GM10847 (cell line): ENCODE results near the gene GARIN5A.

Experiments used
- POLR2A ChIP-seq: IDR thresholded peaks from 2 replicates; pipeline ENCODE4 v1.6.1; 2011; ENCODE audit not compliant: insufficient read length; ENCODE audit errors: extremely low read depth

Gene GARIN5A

DNA sequence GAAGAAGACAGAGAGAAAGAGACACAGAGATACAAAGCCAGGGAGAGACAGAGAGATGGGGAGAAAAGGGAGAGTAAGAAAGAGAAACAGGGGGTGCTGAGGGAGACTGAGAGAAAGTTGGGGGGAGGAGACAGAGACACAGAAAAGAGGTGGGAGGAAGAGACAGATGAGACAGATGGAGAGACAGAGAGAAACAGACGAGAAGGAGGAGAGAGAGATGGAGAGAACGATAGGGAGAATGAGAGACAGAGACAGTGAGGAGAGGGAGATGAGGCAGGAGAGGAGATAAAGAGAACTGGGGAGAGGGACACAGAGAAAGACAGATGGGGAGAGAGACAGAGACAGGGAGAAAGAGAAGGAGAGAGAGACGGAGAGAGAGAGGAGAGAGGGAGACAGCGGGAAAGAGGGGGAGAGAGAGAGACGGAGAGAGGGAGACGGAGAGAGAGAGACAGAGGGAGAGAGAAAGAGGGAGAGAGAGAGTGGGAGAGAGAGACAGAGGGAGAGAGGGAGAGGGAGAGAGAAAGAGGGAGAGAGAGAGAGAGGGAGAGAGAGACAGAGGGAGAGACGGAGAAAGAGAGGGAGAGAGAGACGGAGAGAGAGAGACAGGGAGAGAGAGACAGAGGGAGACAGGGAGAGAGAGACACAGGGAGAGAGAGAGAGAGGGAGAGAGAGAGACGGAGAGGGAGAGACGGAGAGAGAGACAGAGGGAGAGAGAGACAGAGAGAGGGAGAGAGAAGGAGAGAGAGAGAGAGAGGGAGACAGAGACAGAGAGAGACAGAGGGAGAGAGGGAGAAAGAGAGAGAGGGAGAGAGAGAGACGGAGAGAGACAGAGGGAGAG is 21.8 kb upstream of the GARIN5A start:
- TF ChIP-seq POLR2A = no peak

GRCh38 chr19:50497022-50497405 is 20.4 kb upstream of the GARIN5A start:
- TF ChIP-seq POLR2A = no peak

DNA sequence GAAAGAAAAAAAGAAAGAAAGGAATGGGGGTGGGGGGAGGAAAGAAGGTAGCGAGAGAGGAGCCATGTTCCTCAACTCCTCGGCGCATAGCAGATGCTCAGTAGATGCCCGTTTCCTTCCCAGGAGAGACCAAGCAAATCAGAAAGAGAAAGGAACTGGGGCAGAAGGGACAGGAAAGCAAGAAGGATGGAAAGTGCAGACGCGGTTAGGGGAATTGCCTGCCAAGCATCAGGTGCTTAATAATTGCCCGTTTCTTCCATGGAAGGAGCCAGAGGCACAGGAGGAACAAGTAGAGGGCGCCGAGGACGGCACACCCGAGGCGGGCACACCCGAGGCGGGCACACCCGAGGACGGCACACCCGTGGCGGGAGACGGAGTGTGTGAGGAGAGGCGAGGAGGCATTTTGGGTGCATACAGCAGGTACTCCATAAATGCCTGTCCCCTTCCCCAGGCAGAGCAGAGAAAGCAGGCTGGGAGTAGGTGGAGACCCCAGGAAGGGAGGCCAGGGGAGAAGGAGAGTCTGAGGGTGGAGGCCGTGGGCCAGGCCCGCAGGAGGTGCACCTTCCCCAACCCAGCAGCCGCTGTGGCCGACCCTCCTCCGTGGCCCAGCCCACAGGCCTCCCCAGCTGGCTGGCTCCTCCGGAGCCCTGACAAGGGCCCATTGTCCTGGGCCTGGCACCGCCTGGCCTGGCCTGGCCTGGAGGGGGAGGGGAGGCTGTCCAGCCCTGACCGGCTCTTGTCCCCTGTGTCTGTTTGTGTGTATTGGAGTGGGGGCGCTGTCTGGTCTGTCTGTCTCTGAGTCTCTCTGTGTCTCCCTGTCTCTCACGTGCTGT is 19.8 kb upstream of the GARIN5A start:
- TF ChIP-seq POLR2A = no peak

DNA sequence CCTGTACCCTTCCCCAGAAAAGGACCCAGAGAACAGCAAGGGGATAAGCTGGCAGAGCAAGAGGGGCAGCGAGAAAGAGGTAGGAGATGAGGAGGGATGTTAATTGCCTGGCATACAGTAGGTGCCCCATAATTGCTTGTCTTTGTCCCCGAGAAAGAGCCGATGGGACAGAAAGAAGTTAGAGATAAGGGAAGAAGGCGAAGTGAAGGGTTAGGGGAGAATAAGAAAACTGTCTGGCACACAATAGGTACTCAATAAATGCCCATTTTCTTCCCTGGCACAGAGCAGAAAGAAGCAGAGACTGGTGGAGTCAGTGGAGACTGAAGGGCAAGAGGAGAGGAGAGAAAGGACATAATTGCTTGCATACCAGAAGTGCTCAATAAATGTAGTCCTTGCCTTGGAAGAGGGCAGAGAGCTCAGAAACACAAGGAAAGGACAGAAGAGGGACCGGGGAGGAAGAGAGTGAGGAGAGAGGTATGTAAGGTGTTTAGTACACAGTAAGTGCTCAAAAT is 18.4 kb upstream of the GARIN5A start:
- TF ChIP-seq POLR2A = no peak

- no peak for TF ChIP-seq POLR2A
These were observed 17.8 kb upstream of the GARIN5A start for GRCh38 chr19:50494186-50495019.

DNA sequence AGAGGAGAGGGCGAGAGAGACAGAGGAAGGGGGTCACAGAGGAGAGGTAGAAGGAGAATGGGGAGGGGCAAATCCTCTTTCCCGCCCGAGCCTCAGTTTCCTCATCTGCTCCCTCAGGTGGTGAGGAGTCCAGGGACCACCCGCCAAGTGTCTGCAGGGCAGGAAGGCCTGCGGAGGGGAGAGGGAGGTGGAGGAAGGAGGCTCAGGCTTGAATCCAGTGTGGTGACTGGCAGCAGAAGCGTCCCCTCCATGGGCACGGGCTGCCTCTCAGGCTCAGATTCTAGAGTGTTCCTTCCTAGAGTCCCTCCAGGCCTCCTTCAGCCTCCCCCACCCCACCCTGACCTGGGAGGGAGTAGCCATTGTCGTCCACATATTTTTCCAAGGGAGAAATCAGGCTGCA is 16.5 kb upstream of the GARIN5A start:
- no peak for TF ChIP-seq POLR2A

DNA sequence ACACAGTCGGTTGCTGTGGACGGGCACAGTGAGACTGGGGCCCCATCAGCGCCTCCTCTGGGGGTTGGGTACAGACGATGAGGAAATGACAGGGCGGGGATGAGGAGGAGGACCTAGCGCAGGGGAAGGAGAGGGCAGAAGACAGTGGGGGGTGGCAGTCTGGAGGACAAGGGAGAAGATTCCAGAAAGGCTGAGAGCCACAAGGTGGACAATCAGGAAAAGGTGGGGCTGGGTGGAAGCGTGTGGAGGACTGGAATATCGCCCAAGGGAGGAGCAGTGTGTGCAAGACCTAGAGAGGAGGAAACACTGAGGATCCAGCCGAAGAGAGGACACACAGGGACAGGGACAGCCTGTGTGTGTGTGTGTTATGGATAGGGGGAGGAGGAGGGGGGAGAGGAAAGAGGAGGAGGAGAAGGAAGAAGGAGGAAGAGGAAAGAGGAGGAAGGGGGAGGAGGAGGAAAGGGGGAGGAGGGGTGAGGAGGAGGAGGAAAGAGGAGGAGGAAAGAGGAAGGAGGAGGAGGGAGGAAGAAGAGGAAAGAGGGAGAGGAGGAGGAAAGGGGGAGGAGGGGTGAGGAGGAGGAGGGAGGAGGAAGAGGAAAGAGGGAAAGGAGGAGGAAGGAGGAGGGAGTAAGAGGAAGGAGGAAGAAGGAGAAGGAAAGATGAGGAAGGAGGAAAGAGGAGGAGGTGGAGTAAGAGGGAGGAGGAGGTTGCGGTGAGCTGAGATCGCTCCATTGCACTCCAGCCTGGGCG is 15.8 kb upstream of the GARIN5A start:
- TF ChIP-seq POLR2A = no peak

- TF ChIP-seq POLR2A = no peak
These were observed 14.4 kb upstream of the GARIN5A start for GRCh38 chr19:50490991-50491472.

DNA sequence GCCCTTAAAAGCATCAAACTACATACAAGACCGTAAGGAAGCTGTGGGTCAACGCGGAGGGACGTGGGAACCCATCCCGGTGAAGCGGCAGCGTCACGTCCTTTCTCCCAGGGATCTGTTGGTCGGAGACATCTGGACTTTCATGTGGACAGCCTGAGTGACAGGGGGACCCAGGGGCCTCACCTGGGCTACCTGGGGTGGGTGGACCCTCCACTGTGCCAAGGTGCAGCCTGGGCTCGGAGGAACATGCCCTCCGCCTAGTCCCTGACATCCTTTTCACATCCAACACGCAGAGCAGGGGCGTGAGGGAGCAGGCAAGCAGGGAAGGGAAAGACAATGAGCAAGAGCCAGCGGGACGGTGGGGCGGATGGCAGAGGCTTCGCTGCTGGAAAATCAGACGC is 13.8 kb upstream of the GARIN5A start:
- TF ChIP-seq POLR2A = no peak

- TF ChIP-seq POLR2A = no peak
These were observed 12.9 kb upstream of the GARIN5A start for GRCh38 chr19:50489461-50490011.

GRCh38 chr19:50488389-50489194 is 11.9 kb upstream of the GARIN5A start:
- no peak for TF ChIP-seq POLR2A

GRCh38 chr19:50486823-50487515 is 10.3 kb upstream of the GARIN5A start:
- no peak for TF ChIP-seq POLR2A

GRCh38 chr19:50485284-50485955 is 8.8 kb upstream of the GARIN5A start:
- TF ChIP-seq POLR2A = no peak
